SK-N-SH treated with all-trans-retinoic acid at 6 μM for 48 hours (cell line): ENCODE results near the gene EPS8.

Source experiments
- ATAC-seq: fragments of 200-7000 bp; cut with Tn5 transposase; 3 replicates; pipeline ENCODE4 v1.9.1; 2020; ENCODE audit warnings: mild to moderate bottlenecking, moderate library complexity
- ARNTL ChIP-seq: fragments of 450-650 bp; formaldehyde crosslinking; IDR thresholded peaks from 2 replicates; pipeline ENCODE4 v1.5.0; 2020; ENCODE audit warnings: low read depth, mild to moderate bottlenecking, moderate library complexity, borderline replicate concordance
- BACH2 ChIP-seq: fragments of 250-450 bp; sonication (Bioruptor Pico); IDR thresholded peaks from 2 replicates; pipeline ENCODE4 v1.9.0; 2021; ENCODE audit warnings: mild to moderate bottlenecking, borderline replicate concordance
- CREB5 ChIP-seq: fragments of 250-450 bp; sonication (Bioruptor Pico); IDR thresholded peaks from 2 replicates; pipeline ENCODE4 v1.5.1; 2020; ENCODE audit warnings: low read depth, mild to moderate bottlenecking, moderate library complexity
- CSDC2 ChIP-seq: fragments of 250-450 bp; sonication (Bioruptor Pico); IDR thresholded peaks from 2 replicates; pipeline ENCODE4 v1.5.0; 2020; ENCODE audit warnings: mild to moderate bottlenecking, moderate library complexity
- ESRRG ChIP-seq: fragments of 250-450 bp; sonication (Bioruptor Pico); IDR thresholded peaks from 2 replicates; pipeline ENCODE4 v1.6.1; 2021; ENCODE audit warnings: mild to moderate bottlenecking
- GLIS3 ChIP-seq: fragments of 250-450 bp; sonication (Bioruptor Pico); IDR thresholded peaks from 2 replicates; pipeline ENCODE4 v1.5.0; 2020; ENCODE audit warnings: mild to moderate bottlenecking, moderate library complexity
- ISL1 ChIP-seq: fragments of 250-450 bp; sonication (Bioruptor Pico); IDR thresholded peaks from 2 replicates; pipeline ENCODE4 v2.1.2; 2022; ENCODE audit warnings: mild to moderate bottlenecking, moderate library complexity
- OSR1 ChIP-seq: fragments of 250-450 bp; sonication (Bioruptor Pico); IDR thresholded peaks from 2 replicates; pipeline ENCODE4 v1.8.0; 2022; ENCODE audit warnings: moderate library complexity, mild to moderate bottlenecking, inconsistent platforms
- POU6F1 ChIP-seq: fragments of 250-450 bp; sonication (Bioruptor Pico); IDR thresholded peaks from 2 replicates; pipeline ENCODE4 v1.8.0; 2021; ENCODE audit warnings: low read depth, mild to moderate bottlenecking, moderate library complexity, borderline replicate concordance
- PPARA ChIP-seq: fragments of 250-450 bp; sonication (Bioruptor Pico); IDR thresholded peaks from 2 replicates; pipeline ENCODE4 v1.5.0; 2020; ENCODE audit warnings: mild to moderate bottlenecking, borderline replicate concordance
- RARB ChIP-seq: fragments of 250-450 bp; sonication (Bioruptor Pico); IDR thresholded peaks from 2 replicates; pipeline ENCODE4 v1.8.0; 2021; ENCODE audit warnings: mild to moderate bottlenecking, moderate library complexity
- TCF4 ChIP-seq: fragments of 250-450 bp; sonication (Bioruptor Pico); IDR thresholded peaks from 2 replicates; pipeline ENCODE4 v1.8.0; 2021; ENCODE audit warnings: mild to moderate bottlenecking, moderate library complexity, borderline replicate concordance
- TOX ChIP-seq: fragments of 250-450 bp; sonication (Bioruptor Pico); IDR thresholded peaks from 2 replicates; pipeline ENCODE4 v1.8.0; 2021; ENCODE audit warnings: mild to moderate bottlenecking, moderate library complexity, borderline replicate concordance
- ZC3H10 ChIP-seq: fragments of 250-450 bp; sonication (Bioruptor Pico); IDR thresholded peaks from 2 replicates; pipeline ENCODE4 v1.5.1; 2021; ENCODE audit warnings: mild to moderate bottlenecking, moderate library complexity
- ZFP3 ChIP-seq: fragments of 250-450 bp; sonication (Bioruptor Pico); IDR thresholded peaks from 2 replicates; pipeline ENCODE4 v1.5.0; 2020; ENCODE audit warnings: mild to moderate bottlenecking, moderate library complexity
- ZFP30 ChIP-seq: fragments of 450-650 bp; formaldehyde crosslinking; IDR thresholded peaks from 2 replicates; pipeline ENCODE4 v1.5.0; 2022; ENCODE audit warnings: mild to moderate bottlenecking, moderate library complexity
- ZNF565 ChIP-seq: fragments of 450-650 bp; formaldehyde crosslinking; conservative IDR thresholded peaks from 2 replicates; pipeline ENCODE4 v1.5.0; 2020; ENCODE audit warnings: low read depth, mild to moderate bottlenecking, moderate library complexity
- ZNF70 ChIP-seq: fragments of 450-650 bp; formaldehyde crosslinking; IDR thresholded peaks from 2 replicates; pipeline ENCODE4 v1.5.0; 2020; ENCODE audit warnings: mild to moderate bottlenecking, moderate library complexity
- ZNF8 ChIP-seq: fragments of 450-650 bp; formaldehyde crosslinking; IDR thresholded peaks from 2 replicates; pipeline ENCODE4 v1.5.0; 2020; ENCODE audit warnings: mild to moderate bottlenecking, moderate library complexity
- TF ChIP-seq, protein P1 (sequence below): fragments of 250-450 bp; sonication (Bioruptor Pico); IDR thresholded peaks from 2 replicates; pipeline ENCODE4 v1.5.1; 2021; ENCODE audit warnings: mild to moderate bottlenecking, moderate library complexity
- TF ChIP-seq, protein P2 (sequence below): fragments of 250-450 bp; sonication (Bioruptor Pico); IDR thresholded peaks from 2 replicates; pipeline ENCODE4 v1.8.0; 2020; ENCODE audit warnings: mild to moderate bottlenecking, moderate library complexity, borderline replicate concordance

EPS8 gene

DNA sequence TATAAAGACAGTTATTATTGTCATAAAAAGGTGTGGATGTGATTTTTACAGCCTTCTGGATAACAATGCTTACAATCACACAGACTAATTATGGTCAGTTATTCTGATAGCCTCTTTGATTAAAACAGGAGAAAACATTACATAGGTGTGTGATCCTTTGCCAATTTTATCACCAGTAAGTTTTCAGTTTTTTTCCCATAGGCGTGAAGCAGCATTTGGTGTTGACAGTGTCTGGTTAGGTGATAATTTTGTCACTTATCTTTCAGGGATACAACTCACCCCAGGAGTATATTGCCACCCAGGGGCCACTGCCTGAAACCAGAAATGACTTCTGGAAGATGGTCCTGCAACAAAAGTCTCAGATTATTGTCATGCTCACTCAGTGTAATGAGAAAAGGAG, 208.8 kb downstream of the EPS8 start:
- ATAC-seq: no peak
- TF ChIP-seq, protein P1, sequence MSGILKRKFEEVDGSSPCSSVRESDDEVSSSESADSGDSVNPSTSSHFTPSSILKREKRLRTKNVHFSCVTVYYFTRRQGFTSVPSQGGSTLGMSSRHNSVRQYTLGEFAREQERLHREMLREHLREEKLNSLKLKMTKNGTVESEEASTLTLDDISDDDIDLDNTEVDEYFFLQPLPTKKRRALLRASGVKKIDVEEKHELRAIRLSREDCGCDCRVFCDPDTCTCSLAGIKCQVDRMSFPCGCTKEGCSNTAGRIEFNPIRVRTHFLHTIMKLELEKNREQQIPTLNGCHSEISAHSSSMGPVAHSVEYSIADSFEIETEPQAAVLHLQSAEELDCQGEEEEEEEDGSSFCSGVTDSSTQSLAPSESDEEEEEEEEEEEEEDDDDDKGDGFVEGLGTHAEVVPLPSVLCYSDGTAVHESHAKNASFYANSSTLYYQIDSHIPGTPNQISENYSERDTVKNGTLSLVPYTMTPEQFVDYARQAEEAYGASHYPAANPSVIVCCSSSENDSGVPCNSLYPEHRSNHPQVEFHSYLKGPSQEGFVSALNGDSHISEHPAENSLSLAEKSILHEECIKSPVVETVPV (CRISPR knock-in tag): no peak
- no peak for TF ChIP-seq ZNF70 (CRISPR knock-in tag)
- no peak for TF ChIP-seq ZFP3 (CRISPR knock-in tag)
- TF ChIP-seq BACH2 (CRISPR knock-in tag): no peak
- no peak for TF ChIP-seq ZNF8 (CRISPR knock-in tag)
- no peak for TF ChIP-seq ZC3H10
- TF ChIP-seq TOX (CRISPR knock-in tag): no peak
- TF ChIP-seq CREB5 (CRISPR knock-in tag): no peak
- TF ChIP-seq PPARA (CRISPR knock-in tag): no peak
- TF ChIP-seq TCF4 (CRISPR knock-in tag): no peak
- no peak for TF ChIP-seq ESRRG
- TF ChIP-seq ZNF565 (CRISPR knock-in tag): no peak
- no peak for TF ChIP-seq ARNTL

- ATAC-seq: no peak
- TF ChIP-seq ISL1 (CRISPR knock-in tag): 0 out of 2 replicates have a peak, but pooled peaks have one; percentile 24
- TF ChIP-seq ZNF8 (CRISPR knock-in tag): no peak
- no peak for TF ChIP-seq TCF4 (CRISPR knock-in tag)
- TF ChIP-seq TOX (CRISPR knock-in tag): no peak
- TF ChIP-seq POU6F1 (CRISPR knock-in tag): no peak
- TF ChIP-seq, protein P2, sequence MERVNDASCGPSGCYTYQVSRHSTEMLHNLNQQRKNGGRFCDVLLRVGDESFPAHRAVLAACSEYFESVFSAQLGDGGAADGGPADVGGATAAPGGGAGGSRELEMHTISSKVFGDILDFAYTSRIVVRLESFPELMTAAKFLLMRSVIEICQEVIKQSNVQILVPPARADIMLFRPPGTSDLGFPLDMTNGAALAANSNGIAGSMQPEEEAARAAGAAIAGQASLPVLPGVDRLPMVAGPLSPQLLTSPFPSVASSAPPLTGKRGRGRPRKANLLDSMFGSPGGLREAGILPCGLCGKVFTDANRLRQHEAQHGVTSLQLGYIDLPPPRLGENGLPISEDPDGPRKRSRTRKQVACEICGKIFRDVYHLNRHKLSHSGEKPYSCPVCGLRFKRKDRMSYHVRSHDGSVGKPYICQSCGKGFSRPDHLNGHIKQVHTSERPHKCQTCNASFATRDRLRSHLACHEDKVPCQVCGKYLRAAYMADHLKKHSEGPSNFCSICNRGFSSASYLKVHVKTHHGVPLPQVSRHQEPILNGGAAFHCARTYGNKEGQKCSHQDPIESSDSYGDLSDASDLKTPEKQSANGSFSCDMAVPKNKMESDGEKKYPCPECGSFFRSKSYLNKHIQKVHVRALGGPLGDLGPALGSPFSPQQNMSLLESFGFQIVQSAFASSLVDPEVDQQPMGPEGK: no peak
- TF ChIP-seq ZNF565 (CRISPR knock-in tag): no peak
These were observed 213.3 kb downstream of the EPS8 start for GRCh38 chr12:15575671-15576541.

DNA sequence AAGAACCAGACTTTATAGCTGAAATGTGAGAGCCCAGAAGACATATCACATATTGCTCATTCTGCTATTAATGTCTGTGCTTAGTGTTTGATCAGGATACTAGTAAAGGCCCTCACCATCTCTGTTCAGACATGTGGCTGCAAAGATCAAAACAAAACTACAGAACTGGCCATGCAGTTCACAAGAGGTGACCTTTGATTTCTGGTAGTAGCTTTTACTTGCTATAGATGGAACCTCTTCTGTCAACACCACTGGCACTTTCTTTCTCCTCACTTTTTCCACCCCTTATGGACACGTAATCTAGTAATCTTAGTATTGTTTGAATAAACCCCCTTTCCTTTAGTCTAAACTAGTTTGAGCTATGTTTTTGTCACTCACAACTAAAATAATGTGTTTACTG, 214.8 kb downstream of the EPS8 start:
- no peak for ATAC-seq
- TF ChIP-seq, protein P1 (CRISPR knock-in tag): no peak
- TF ChIP-seq OSR1 (CRISPR knock-in tag) (no peak), CSDC2 (CRISPR knock-in tag) (no peak), CREB5 (CRISPR knock-in tag) (no peak), TCF4 (CRISPR knock-in tag) (no peak), ZFP3 (CRISPR knock-in tag) (no peak), ZNF8 (CRISPR knock-in tag) (no peak), ARNTL (no peak), RARB (CRISPR knock-in tag) (no peak), BACH2 (CRISPR knock-in tag) (no peak), ZFP30 (no peak), ZC3H10 (no peak), ISL1 (CRISPR knock-in tag) (no peak), GLIS3 (CRISPR knock-in tag) (no peak), POU6F1 (CRISPR knock-in tag) (no peak), PPARA (CRISPR knock-in tag) (no peak), ZNF70 (CRISPR knock-in tag) (no peak), ZNF565 (CRISPR knock-in tag) (no peak), TOX (CRISPR knock-in tag) (no peak)
- TF ChIP-seq, protein P2: no peak
